Anterior cingulate cortex (tissue), 58 donors: ENCODE data around the gene SH3YL1.
A peak's percentile ranks its signal among the peaks of the same experiment; 100 is the strongest.

ENCODE experiments used
- DNase-seq, 58 donors: peaks; one replicate each; lab custom pipeline; 2025; lab: John Stamatoyannopoulos, UW

SH3YL1 gene

GRCh38 chr2:283996-284794 lies 20.4 kb upstream of the SH3YL1 start:
- no peak for DNase-seq

GRCh38 chr2:282371-283263 lies 18.8 kb upstream of the SH3YL1 start:
- DNase-seq: no peak

GRCh38 chr2:281381-281780 lies 17.5 kb upstream of the SH3YL1 start:
- DNase-seq: no peak

- DNase-seq: no peak
These were observed 16.8 kb upstream of the SH3YL1 start for GRCh38 chr2:280650-281110.

- DNase-seq: no peak
These were observed 16.3 kb upstream of the SH3YL1 start for GRCh38 chr2:279956-280649.

GRCh38 chr2:279366-279765 lies 15.5 kb upstream of the SH3YL1 start:
- no peak for DNase-seq

- DNase-seq: no peak
These were observed 15.1 kb upstream of the SH3YL1 start for GRCh38 chr2:278927-279320.

GRCh38 chr2:278312-278926 lies 14.6 kb upstream of the SH3YL1 start:
- DNase-seq: no peak

GRCh38 chr2:275466-275865 lies 11.6 kb upstream of the SH3YL1 start:
- peak in 1 of 58 donors; percentile 13 for DNase-seq

- DNase-seq: no peak
These were observed 10.7 kb upstream of the SH3YL1 start for GRCh38 chr2:274503-274902.

GRCh38 chr2:273333-273732 lies 9.5 kb upstream of the SH3YL1 start:
- DNase-seq: no peak

- no peak for DNase-seq
These were observed 8.1 kb upstream of the SH3YL1 start for GRCh38 chr2:271917-272316.

- DNase-seq: no peak
These were observed 7.0 kb upstream of the SH3YL1 start for GRCh38 chr2:270861-271260.

- DNase-seq: no peak
These were observed 5.7 kb upstream of the SH3YL1 start for GRCh38 chr2:269356-270030.

GRCh38 chr2:268323-268722 lies 4.5 kb upstream of the SH3YL1 start:
- no peak for DNase-seq

GRCh38 chr2:264493-265468 lies 949 bp upstream of the SH3YL1 start, which contains the start of gene ACP1:
TSS of gene ACP1 (plus strand) at chr2:264947. CDS start at chr2:264965, 18 bp downstream.
- DNase-seq: peak; percentile 17 to 93 (median 86)

GRCh38 chr2:263022-263738 lies 652 bp downstream of the SH3YL1 start:
- DNase-seq: no peak

- no peak for DNase-seq
These were observed 1.7 kb downstream of the SH3YL1 start for GRCh38 chr2:262117-262516.
